GM12878 (cell line): ENCODE measurements around the gene MYO9B. TPM values are rescaled to one million over a fixed set of nuclear protein-coding genes. Genes with fewer than 3 reads are reported as not detected.

Experiments used
- BMI1 ChIP-seq: fragments of 450-650 bp; IDR thresholded peaks from 2 replicates; pipeline ENCODE4 v1.6.1; 2016; ENCODE audit warnings: mild to moderate bottlenecking, moderate library complexity, borderline replicate concordance
- E2F4 ChIP-seq: IDR thresholded peaks from 2 replicates; pipeline ENCODE4 v1.6.1; 2012; ENCODE audit warnings: low read depth, low read length, improper control_type of control experiment
- EP300 ChIP-seq, 2 experiments: fragments of 150-350 bp in 1 of 2; IDR thresholded peaks; 2 replicates each; pipeline ENCODE4 v1.6.1; 2011 to 2012; ENCODE audit warnings: low read depth in 2 of 2, low read length in 2 of 2, borderline replicate concordance in 1 of 2, improper control_type of control experiment in 1 of 2, inconsistent platforms in 1 of 2; ENCODE audit not compliant: control insufficient read depth in 1 of 2
- FOXK2 ChIP-seq: fragments of 450-650 bp; IDR thresholded peaks from 2 replicates; pipeline ENCODE4 v1.6.1; 2017; ENCODE audit warnings: mild to moderate bottlenecking, moderate library complexity
- FOXM1 ChIP-seq: IDR thresholded peaks from 2 replicates; pipeline ENCODE4 v1.6.1; 2012; ENCODE audit warnings: low read depth, mild to moderate bottlenecking, inconsistent platforms, low read length, moderate library complexity
- KAT2A ChIP-seq: conservative IDR thresholded peaks from 2 replicates; pipeline ENCODE4 v1.6.1; 2011; ENCODE audit warnings: low read depth, low read length; ENCODE audit not compliant: control insufficient read depth
- MEF2A ChIP-seq: IDR thresholded peaks from 2 replicates; pipeline ENCODE4 v1.6.1; 2011; ENCODE audit warnings: low read depth, mild to moderate bottlenecking, low read length, moderate library complexity; ENCODE audit not compliant: insufficient read depth
- NFXL1 ChIP-seq: fragments of 450-650 bp; IDR thresholded peaks from 2 replicates; pipeline ENCODE4 v1.6.1; 2017; ENCODE audit warnings: antibody characterized with exemption, mild to moderate bottlenecking, borderline replicate concordance
- NFYA ChIP-seq: IDR thresholded peaks from 2 replicates; pipeline ENCODE4 v1.6.1; 2011; ENCODE audit warnings: low read depth, mild to moderate bottlenecking, low read length, improper control_type of control experiment, borderline replicate concordance
- RFX5 ChIP-seq: IDR thresholded peaks from 2 replicates; pipeline ENCODE4 v1.6.1; 2011; ENCODE audit warnings: low read depth, low read length, improper control_type of control experiment
- SREBF1 ChIP-seq: IDR thresholded peaks from 2 replicates; pipeline ENCODE4 v1.6.1; 2012; ENCODE audit warnings: mild to moderate bottlenecking, low read length
- STAT1 ChIP-seq: fragments of 450-650 bp; conservative IDR thresholded peaks from 2 replicates; pipeline ENCODE4 v1.6.1; 2014; ENCODE audit warnings: antibody characterized with exemption, mild to moderate bottlenecking
- YY1 ChIP-seq: IDR thresholded peaks from 2 replicates; pipeline ENCODE4 v1.6.1; 2011; ENCODE audit warnings: low read depth, mild to moderate bottlenecking, low read length
- polyA plus RNA-seq, 11 experiments: library from polyadenylated mRNA; depleted of rRNA in 4 of 11; unstranded in 6 of 11; stranded (reverse) in 5 of 11; fragments of >200 nt; fragmentation: Nextera tagmentation in 4 of 11; fragmentation: Illumina TruSeq in 1 of 11; extraction: Ambion mirVana in 4 of 11; extraction: Trizol in 1 of 11; gene quantifications; 1 replicate in 1 of 11; 2 replicates in 10 of 11; pipeline versions ENCODE4 v1.2.1 to v1.2.3, GENCODE V29; 2011 to 2016; ENCODE audit warnings: inconsistent platforms in 2 of 11, missing spikeins in 2 of 11, low read depth in 1 of 11
- total RNA-seq, 4 experiments: library from RNA; depleted of rRNA in 3 of 4; stranded (reverse); fragments of >200 nt in 3 of 4; fragmentation: Illumina TruSeq in 1 of 4; extraction: Trizol in 1 of 4; gene quantifications; 2 replicates each; pipeline versions ENCODE4 v1.2.1 to v1.2.3, GENCODE V29; 2013 to 2021
- TF ChIP-seq, protein P1 (sequence below): IDR thresholded peaks from 2 replicates; pipeline ENCODE4 v1.6.1; 2012; ENCODE audit warnings: improper control_type of control experiment, low read depth, low read length; ENCODE audit not compliant: insufficient replicate concordance
- TF ChIP-seq, protein P2 (sequence below), 3 experiments: IDR thresholded peaks in 2 of 3; conservative IDR thresholded peaks in 1 of 3; 2 replicates each; pipeline ENCODE4 v1.5.1; 2011; ENCODE audit warnings: low read depth in 3 of 3, low read length in 3 of 3, mild to moderate bottlenecking in 3 of 3, control low read depth in 2 of 3, moderate library complexity in 2 of 3, inconsistent platforms in 1 of 3, mixed read lengths in 1 of 3; ENCODE audit not compliant: control insufficient read depth in 2 of 3, insufficient read depth in 1 of 3; ENCODE audit errors: extremely low read depth in 1 of 3
- TF ChIP-seq, protein P3 (sequence below): IDR thresholded peaks from 2 replicates; pipeline ENCODE4 v1.6.1; 2012; ENCODE audit warnings: mild to moderate bottlenecking, low read depth, low read length

Gene MYO9B
- total and polyA plus RNA-seq, 10 of the 15 experiments (the other 5 are each of a cell fraction or from before 2014, with no cell fraction given), result 5.4 to 165 (median 45.8) TPM

GRCh38 chr19:17215127-17215971 is 139.8 kb downstream of the MYO9B start, which contains the start of gene USE1 (continued):
- TF ChIP-seq, protein P1, sequence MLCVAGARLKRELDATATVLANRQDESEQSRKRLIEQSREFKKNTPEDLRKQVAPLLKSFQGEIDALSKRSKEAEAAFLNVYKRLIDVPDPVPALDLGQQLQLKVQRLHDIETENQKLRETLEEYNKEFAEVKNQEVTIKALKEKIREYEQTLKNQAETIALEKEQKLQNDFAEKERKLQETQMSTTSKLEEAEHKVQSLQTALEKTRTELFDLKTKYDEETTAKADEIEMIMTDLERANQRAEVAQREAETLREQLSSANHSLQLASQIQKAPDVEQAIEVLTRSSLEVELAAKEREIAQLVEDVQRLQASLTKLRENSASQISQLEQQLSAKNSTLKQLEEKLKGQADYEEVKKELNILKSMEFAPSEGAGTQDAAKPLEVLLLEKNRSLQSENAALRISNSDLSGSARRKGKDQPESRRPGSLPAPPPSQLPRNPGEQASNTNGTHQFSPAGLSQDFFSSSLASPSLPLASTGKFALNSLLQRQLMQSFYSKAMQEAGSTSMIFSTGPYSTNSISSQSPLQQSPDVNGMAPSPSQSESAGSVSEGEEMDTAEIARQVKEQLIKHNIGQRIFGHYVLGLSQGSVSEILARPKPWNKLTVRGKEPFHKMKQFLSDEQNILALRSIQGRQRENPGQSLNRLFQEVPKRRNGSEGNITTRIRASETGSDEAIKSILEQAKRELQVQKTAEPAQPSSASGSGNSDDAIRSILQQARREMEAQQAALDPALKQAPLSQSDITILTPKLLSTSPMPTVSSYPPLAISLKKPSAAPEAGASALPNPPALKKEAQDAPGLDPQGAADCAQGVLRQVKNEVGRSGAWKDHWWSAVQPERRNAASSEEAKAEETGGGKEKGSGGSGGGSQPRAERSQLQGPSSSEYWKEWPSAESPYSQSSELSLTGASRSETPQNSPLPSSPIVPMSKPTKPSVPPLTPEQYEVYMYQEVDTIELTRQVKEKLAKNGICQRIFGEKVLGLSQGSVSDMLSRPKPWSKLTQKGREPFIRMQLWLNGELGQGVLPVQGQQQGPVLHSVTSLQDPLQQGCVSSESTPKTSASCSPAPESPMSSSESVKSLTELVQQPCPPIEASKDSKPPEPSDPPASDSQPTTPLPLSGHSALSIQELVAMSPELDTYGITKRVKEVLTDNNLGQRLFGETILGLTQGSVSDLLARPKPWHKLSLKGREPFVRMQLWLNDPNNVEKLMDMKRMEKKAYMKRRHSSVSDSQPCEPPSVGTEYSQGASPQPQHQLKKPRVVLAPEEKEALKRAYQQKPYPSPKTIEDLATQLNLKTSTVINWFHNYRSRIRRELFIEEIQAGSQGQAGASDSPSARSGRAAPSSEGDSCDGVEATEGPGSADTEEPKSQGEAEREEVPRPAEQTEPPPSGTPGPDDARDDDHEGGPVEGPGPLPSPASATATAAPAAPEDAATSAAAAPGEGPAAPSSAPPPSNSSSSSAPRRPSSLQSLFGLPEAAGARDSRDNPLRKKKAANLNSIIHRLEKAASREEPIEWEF, result no peak
- TF ChIP-seq EP300 (IDR thresholded peaks at IDR 0.05; ENCODE audit: borderline replicate concordance in 1 of 2, control insufficient read depth in 1 of 2, low read depth in 2 of 2, low read length in 2 of 2) (no peak), YY1 (peak; percentile 100), FOXK2 (peak; percentile 81), BMI1 (no peak), KAT2A (no peak), RFX5 (no peak), STAT1 (0 out of 2 replicates have a peak, but pooled peaks have one; percentile 79), FOXM1 (no peak), MEF2A (no peak), SREBF1 (no peak), NFYA (no peak), E2F4 (peak; percentile 36; the same call in 1 of the 2 replicates), NFXL1 (no peak)
- TF ChIP-seq, protein P2, sequence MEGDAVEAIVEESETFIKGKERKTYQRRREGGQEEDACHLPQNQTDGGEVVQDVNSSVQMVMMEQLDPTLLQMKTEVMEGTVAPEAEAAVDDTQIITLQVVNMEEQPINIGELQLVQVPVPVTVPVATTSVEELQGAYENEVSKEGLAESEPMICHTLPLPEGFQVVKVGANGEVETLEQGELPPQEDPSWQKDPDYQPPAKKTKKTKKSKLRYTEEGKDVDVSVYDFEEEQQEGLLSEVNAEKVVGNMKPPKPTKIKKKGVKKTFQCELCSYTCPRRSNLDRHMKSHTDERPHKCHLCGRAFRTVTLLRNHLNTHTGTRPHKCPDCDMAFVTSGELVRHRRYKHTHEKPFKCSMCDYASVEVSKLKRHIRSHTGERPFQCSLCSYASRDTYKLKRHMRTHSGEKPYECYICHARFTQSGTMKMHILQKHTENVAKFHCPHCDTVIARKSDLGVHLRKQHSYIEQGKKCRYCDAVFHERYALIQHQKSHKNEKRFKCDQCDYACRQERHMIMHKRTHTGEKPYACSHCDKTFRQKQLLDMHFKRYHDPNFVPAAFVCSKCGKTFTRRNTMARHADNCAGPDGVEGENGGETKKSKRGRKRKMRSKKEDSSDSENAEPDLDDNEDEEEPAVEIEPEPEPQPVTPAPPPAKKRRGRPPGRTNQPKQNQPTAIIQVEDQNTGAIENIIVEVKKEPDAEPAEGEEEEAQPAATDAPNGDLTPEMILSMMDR (IDR thresholded peaks at IDR 0.05 in 2 of 3, conservative IDR thresholded peaks at IDR 0.05 in 1 of 3; ENCODE audit: control insufficient read depth in 2 of 3, extremely low read depth in 1 of 3, insufficient read depth in 1 of 3, low read depth in 3 of 3, low read length in 3 of 3), result no peak
- TF ChIP-seq, protein P3, sequence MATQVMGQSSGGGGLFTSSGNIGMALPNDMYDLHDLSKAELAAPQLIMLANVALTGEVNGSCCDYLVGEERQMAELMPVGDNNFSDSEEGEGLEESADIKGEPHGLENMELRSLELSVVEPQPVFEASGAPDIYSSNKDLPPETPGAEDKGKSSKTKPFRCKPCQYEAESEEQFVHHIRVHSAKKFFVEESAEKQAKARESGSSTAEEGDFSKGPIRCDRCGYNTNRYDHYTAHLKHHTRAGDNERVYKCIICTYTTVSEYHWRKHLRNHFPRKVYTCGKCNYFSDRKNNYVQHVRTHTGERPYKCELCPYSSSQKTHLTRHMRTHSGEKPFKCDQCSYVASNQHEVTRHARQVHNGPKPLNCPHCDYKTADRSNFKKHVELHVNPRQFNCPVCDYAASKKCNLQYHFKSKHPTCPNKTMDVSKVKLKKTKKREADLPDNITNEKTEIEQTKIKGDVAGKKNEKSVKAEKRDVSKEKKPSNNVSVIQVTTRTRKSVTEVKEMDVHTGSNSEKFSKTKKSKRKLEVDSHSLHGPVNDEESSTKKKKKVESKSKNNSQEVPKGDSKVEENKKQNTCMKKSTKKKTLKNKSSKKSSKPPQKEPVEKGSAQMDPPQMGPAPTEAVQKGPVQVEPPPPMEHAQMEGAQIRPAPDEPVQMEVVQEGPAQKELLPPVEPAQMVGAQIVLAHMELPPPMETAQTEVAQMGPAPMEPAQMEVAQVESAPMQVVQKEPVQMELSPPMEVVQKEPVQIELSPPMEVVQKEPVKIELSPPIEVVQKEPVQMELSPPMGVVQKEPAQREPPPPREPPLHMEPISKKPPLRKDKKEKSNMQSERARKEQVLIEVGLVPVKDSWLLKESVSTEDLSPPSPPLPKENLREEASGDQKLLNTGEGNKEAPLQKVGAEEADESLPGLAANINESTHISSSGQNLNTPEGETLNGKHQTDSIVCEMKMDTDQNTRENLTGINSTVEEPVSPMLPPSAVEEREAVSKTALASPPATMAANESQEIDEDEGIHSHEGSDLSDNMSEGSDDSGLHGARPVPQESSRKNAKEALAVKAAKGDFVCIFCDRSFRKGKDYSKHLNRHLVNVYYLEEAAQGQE, result no peak
